ENCODE results near the gene MBLAC1.

Gene MBLAC1

DNA sequence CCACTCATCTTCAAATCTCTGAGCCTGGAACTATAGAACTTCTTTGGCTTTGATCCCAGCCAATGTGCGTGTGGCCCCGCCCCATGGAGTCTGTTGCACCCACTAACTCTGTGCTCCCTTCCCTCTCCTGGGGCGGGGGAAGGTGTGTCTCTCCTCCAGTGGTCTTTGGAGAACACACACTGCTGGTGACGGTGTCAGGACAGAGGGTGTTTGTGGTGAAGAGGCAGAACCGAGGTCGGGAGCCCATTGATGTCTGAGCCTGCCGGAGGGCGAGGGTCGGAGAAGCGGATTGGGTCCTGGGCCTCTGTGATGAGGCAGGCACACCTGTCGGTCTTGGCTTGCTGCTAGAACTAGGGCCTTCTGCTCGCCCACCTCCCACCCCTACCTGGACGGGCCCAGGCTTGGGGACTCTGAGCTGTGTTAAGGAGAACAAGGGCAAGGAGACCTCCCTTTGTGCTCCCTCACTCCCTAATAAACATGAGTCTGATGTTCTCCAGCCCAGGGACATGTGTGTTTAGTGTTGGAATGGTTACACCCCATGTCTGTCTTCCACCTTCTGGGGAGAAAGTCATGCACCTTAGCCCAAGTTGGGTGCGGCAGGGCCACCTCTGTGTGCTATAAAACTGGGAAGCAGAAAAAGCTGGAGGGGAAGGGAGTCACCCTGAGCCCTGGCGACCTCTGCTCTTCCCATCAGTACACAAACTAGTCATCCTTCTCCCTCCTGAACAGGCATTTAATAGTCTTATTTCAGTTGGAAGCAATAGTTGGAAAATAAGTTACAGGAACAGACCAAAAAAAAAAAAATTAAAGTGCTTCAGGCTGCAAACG lies 27.2 kb downstream of the MBLAC1 start:
- DNase-seq (ENCODE audit: low read depth, low spot score) = no peak

DNA sequence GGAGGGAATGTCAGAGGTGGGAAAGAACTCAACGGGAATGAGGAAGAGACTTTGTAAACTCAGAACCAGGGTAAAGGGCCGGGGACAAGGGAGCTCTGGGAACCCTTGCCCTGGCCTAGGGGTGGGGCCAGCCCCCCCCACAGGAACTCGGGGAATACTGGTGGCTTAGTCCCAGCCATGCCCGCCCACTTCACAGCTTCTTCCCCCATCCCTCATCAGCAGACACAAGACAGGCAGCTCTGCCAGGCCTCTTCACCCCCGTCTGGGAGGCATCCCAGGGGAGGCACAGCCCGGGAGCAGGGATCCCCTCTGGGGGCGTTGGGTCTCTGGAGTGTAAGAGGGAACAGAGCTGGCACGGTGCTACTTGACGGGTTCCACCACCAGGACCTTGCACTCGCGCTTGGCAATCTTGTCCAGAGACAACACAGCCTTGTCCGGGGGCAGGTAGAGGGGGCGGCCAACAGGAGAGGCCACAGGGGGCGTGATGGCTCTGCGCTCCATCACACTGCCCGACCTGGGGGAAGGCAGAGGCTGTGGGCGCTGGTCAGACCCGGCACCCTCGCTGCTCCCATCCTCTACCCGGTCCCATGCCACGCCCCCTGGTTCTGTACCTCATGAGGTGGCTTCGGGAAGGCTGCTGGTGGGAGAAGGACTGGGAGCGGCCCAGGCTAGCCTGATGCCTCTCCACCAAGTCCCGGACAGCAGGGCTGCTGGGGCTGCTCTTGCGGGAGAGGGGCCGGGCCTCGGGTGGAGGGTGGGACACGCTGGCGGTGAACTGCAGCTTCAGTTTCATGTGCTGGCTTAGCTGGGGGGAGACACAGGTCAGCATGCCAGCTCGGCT lies 28.1 kb downstream of the MBLAC1 start:
- no peak for DNase-seq (ENCODE audit: low read depth, low spot score)

DNA sequence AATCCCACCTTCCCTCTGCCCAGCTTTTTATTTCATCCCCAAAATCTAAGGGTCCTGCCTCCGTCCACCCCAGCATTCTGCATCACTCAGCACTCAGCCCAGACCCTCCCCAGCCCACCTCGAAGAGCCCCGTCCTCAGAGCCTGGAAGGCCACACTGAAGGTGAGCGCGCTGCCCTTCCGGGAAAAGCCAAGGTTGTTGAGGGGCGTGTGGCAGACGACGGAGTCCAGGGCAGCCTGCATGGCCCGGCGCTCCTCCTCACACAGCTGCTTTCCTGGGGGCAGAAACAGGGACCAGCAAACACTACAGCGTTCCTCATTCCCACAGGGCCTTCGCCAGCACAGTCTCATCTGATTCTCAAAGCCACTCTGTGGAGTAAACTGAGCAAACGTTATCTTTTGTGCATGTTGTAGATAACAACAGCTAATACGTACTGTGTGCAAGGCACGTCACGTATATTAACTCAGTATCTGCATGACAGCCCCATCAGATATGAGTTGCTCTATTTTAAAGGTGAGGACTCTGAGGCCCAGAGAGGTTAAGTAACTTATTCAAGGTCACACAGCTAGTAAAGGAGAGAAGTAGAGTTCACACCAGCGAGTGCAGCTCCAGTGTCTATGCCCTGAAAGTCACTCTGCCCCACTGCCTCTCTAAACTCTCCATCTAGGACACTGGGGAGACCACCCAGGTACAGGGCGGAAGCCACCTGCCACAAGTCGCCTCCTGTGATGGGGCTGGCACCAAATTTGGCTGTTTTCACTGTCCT lies 29.0 kb downstream of the MBLAC1 start:
- DNase-seq (ENCODE audit: low read depth, low spot score) = no peak

DNA sequence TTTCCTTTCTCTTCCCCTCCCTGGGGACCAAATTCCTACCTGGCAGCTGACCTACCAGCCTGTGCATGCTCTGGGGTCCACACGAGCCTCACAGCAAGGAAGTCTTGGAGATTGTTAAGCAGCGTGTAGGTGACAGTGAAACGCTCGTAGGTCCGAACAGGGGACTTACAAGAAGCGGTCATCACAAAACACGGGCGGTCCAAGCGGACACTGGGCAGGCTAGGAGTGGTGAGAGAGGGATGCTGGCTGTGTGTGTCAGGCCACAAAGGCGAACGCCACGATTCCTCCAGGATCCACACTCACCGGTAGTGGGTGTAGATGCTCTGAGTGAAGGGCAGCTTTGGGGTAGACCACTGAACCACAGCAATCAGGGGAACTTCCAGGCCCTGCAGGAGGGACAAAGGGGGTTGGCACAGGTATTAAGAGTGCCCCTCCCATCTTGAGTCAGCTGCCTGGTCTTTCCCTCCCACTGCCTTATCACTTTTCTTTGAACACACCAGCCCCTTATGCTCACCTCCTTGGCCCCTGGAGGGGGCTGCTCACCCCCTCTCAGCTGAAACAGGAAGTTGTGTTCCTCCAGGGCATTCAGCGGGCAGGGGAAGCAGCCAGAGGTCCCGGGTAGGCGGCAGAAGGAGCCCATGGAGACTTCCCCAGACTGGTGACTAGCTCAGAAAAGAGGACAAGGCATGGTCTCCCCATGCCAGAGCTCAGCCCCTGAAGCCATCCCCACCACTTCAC lies 29.7 kb downstream of the MBLAC1 start:
- no peak for DNase-seq (ENCODE audit: low read depth, low spot score)

DNA sequence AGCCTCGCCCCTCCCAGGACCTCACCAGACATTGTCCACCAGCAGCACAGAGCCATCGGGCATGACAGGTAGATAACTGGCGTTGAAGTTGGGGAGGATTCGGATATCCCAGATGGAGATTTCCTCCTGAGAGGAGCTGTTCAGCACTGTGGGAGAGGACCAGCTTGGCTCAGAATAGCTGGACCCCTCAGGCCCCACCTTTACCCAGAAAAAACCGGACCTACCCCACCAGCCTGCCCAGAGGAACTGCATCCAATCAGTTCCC lies 30.2 kb downstream of the MBLAC1 start:
- DNase-seq (ENCODE audit: low read depth, low spot score) = no peak

DNA sequence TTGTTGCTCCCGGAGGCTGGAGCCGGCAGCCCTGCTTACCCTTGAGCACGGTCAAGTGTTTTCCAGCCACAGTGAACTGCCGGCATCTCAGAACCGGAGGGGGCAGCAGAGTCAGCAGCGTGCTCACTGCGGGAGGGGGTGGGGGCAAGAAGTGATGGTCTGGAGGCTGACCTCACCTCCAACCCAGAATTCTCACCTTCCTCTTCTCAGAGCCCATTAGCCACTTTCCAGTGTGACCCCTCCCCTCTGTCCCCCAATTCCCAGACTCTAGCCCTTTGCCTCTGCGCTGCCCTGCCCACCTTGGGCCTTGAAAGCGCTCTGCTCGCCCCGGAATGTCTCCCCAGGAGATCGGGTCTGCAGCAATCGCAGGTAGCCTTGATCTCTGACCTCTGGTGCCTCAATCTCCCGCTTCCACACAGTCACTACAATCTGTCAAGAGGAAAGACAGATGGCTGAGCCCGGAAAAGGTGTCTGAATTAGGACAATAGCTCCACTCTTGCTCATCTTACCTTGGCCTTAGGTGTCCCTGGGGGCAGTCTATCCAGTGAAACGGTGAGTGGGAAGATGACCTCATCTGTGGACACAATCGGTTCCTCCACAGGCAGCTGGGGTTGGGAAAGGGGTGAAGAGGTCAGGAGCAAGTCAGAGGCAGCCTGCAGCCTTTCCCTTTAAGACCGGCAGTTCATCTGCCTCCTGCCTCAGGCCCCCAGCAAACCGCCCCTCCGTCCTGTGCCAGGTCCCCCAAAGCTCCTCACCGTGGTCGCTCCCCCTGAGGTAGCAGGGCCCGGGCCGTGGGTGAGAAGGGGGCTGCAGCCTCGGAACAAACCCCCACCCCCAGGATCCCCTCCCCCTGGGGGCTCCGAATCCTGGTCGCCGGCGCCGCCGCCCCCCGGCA lies 30.8 kb downstream of the MBLAC1 start:
- DNase-seq (ENCODE audit: low read depth, low spot score) = no peak

DNA sequence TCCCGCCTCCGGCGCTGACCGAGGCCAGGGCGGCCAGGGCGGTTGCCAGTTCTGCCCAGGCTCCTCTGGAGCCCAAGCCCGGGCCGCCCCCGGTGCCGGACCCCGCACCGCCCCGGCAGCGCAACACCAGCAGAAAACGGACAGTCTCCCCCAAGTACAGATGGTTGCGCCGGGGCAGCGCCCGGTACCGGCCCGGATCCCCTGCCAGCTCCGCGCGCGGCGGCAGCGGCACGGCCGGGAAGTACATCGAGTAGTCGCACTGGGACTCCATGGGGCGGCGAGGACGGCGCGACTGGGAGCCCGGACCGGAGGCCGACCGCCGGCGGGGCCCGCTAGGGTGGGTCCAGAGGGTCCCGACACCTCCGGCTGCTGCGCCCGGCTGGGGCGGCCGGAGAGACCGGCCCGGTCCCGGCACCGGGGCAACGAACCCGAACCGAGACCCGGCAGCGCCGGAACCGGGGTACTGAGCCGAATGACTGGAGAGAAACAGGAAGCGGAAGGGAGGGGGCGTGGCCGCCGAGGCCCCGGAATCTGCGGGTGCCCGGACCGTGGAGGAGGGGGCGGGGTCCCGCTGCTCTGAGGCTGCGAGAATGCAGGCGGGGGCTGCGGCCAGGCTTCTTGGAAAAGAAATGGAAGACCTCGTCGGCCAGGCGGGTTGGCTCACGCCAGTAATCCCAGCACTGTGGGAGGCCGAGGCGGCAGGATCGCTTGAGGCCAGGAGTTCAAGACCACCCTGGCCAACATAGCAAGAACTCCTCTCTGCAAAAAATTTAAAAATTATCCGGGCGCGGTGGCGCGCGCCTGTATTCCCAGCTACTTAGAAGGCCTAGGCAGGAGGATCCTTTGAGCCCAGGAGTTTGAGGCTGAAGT lies 31.7 kb downstream of the MBLAC1 start, which contains the start of gene TRAPPC14:
TRAPPC14 (minus strand) TSS at position 495 of the 870 bp plus-strand sequence; CDS start at position 271, 224 bp downstream.
- peak; percentile 78 for DNase-seq (ENCODE audit: low read depth, low spot score)

DNA sequence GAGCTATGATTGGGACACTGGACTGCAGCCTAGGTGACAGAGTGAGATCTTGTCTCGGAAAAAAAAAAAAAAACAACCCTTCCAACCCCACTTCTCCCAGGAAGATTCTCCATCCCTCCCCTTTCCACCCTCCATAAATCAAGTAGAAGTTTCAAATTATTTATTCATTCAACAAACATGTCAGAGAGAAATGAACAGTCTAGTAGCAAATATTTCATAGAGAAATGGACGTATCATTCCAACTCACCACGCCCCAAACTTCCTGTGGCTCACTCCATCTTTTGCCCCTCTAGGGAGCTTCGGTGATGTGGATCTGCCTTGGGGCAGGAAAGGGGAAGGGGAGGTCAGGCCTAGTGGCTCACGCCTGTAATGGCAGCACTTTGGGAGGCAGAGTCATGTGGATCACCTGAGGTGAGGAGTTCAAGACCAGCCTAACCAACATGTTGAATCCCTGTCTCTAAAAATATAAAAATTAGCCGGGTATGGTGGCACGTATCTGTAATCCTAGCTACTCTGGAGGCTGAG lies 32.4 kb downstream of the MBLAC1 start:
- no peak for DNase-seq (ENCODE audit: low read depth, low spot score)

DNA sequence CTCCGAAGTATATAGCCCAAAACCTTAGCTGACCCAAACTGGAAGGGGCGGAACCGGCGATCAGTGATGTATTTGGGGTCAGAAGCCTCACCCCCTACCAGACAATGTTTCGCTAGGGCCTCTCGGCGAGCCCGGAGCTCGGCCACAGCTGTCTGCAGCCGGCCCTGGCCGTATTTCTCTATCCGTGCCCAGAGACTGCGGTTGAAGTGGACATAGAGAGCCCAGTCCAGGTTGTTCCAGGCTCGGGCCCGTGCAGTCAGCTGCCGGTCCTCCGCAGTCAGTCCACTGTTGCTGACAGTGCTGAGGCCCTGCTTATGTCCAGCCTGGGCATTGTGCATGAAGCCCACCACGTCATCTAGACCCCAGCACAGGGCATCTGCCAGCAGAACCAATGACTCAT lies 33.3 kb downstream of the MBLAC1 start:
- DNase-seq (ENCODE audit: low read depth, low spot score) = no peak

DNA sequence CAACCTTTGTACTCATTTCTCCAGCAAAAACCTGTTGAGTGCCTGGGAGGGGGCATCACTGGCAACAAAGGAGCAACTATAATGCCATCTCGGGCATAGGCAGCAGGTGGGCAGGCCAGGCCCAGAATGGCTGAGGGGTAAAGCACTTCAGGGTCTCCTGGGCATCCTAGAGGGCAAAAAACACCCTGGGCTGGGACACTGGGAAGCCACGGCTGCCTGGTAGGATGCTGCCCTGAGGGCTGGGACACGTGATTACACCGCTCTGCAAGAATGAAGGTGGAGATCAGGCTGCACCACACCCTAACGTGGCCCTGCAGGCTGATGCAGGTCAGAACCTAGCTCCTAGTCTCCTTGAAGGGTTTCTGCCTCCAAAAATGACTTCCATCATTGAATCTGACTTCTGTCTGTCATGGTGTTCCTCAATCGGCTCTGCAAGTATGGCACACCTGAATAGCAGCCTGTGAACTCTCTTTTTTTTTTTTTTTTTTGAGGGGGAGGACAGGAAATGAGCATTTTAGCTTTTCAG lies 36.3 kb downstream of the MBLAC1 start:
- DNase-seq (ENCODE audit: low read depth, low spot score) = no peak

DNA sequence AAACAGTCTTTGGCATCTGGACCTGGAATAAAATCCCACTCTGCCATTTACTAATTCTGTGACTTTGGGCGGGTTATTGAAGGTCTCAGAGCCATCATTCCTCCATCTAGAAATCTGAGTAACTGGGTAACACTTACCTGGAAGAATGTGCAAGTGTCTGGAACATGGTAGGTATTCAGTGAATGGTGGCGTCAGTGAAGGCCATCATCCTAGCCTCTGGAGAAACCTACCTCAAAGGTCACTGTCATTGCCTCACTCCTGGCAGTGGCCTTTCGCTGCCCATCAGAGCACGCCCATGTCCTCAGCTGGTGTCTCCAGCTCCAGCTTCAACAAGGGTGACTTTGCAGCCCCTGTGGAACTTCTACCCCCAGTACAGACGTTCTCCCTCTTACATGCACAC lies 37.1 kb downstream of the MBLAC1 start:
- DNase-seq (ENCODE audit: low read depth, low spot score) = no peak

DNA sequence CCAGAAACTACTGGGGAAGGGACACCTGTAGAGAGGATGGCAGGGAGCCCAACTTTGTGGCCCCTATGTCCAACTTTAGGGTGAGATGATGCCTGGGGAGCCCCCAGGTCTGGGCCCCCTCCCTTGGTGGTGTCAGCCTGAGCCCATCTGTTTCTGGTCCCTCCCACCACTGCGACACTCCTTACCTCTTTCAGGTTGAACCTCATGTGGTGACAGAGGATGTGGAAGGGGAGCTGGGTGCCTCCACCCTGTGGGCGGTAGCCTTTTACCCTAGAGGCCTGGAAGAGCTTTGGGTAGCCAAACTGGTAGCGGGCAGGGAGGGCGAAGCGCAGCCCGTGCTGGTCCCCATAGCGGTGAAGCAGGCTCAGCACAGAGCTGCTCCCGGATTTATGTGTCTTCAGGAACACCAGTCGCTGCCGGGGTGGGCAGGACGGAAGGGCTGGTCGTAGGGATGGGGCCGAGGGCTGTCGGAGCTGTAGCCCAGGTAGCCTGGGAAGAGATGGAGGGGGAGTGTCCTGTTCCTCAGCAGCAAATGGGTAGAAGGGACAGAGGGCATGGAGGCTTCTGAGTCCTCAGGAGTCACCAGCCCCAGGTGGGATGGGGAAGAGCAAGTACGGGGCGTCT lies 39.7 kb downstream of the MBLAC1 start:
- no peak for DNase-seq (ENCODE audit: low read depth, low spot score)

DNA sequence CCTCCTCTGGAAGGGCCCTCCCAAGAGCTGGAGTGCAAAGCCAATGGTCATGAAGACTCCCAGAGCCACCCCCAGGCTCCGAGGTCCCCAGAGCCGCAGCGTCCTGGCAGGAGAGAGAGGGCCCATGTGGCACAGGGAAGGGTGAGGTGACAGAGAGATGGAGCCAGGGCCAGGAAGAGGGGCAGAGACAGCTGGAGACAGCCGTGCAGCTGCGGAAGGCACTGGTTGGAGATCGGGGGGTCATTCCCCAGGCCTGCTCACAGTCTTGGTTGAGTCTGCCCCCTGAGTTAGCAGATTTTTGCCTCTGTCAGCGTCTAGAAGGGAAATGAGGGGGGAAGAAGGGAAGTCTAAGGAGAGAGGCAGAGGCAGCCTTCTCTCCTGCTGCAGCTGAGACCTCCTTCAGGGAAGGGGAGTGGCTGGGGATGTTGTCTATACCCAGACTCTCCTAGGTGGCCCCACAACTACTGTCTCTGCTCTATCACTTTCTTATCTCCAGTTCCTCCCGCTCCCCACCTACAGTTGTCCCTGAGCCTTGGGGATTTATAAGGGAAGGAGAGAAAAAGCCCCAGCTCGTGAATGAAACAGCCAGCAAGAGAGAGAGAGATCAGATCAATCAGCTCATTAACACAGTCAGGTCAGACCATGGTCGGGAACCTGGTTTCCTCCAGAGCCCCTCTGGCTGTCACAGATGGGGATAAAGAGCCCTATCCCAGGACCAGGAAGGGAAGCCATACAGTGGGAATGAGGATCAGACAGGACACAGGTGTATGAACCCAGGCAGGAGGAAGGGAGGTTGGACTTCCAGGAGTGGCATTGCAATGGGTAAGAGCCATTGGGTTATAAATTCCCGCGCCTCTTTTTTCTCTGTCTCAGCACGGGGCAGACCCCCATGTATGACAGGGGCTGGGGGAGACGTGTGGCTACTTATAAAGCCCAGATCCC lies 40.5 kb downstream of the MBLAC1 start:
- no peak for DNase-seq (ENCODE audit: low read depth, low spot score)

DNA sequence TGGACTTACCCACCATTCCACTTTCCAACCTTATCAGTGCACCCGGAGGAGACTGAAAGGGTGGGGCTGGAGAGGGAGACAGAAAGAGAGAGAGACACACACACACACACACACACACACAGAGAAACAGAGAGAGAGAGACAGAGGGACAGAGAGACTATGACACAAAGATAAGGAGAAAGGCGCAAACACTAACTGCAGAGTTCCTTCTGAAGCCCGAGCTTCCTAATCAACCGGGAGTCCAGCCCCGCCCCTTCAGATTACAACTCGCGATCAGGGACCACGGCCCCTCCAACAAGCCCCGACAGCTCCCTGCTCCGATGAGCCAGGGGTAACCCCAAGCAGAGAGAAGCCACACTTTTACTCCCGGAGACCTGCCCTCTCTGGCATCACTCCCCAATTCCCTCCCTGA lies 41.2 kb downstream of the MBLAC1 start:
- no peak for DNase-seq (ENCODE audit: low read depth, low spot score)

DNA sequence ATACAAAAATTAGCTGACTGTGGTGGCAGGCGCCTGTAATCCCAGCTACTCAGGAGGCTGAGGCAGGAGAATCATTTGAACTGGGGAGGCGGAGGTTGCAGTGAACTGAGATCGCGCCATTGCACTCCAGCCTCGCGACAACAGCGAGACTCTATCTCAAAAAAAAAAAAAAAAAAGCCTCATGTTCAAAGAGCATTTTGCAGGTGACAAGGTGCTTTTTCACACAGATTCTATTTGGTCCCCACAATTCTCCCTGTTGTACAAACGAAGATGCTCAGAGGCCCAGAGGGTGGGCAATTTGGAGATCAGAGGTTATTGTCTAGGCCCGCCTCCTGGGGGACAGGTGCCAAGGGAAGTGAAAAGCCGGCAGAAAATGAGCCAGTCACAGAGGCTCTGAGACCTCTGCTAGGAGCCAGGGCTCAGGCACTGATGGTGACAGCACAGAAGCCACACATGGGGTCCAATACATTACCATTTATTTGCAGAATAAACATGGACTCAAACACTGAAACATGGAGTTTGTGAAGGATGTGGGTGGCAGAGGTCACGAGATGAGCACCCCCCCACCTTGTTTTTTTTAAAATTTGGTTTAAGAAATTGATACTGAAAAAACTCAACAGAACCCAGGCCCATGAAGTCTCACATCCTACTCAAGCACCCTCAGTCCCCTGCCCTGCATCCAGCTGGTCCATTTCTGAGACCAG lies 42.5 kb downstream of the MBLAC1 start:
- DNase-seq (ENCODE audit: low read depth, low spot score) = no peak

DNA sequence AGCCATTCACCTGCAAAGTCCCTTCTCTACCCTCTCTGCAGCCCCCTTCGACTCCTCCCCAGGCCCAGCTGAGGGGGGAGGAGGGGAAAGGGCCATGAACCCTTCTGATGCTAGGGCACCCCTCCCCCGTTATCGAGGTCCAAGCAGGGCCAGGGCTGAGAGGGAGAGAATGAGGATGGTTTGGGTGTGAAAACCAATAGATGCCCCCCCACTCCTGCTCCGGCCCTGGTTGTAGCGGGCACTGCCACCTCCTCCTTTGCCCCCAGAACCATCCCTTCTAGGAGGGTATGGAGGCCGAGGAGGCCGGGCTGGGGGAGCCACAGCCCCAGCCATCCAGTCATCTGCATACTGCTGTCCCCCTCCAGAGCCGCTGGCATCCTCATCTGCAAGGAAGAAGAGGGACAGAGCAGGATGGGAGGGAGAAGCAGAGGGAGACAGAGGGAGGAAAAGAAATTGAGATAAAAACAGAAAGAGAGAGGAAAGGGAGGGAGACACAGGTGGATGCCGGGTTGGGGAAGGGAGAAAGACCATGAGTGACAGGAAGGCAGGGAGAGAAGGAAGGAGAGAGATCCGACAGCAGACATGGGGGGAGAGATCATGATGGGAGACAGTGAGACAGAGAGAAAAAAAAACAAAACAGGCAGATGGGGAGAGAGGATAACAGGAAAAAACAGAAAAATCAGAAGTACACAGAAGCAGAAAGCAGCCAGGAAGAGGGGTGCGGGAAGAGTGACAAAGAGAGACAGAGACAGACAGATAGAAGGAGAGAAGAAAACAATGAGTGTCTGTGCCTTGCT lies 43.5 kb downstream of the MBLAC1 start:
- no peak for DNase-seq (ENCODE audit: low read depth, low spot score)

Data from activated CD4-positive, CD25-positive, alpha-beta regulatory T cell treated with anti-CD3 and anti-CD28 coated beads, Interleukin-2, amount 50 U/mL, for 16 hours (primary cell).